ENCODE measurements around the gene GRIK3. TPM values are rescaled to one million over a fixed set of nuclear protein-coding genes. Genes with fewer than 3 reads are reported as not detected.

The GRIK3 gene
- total and polyA plus RNA-seq, 2 of the 8 experiments (the other 6 are each of a cell fraction or from before 2014, with no cell fraction given), result 2.1 to 3.4 TPM

DNA sequence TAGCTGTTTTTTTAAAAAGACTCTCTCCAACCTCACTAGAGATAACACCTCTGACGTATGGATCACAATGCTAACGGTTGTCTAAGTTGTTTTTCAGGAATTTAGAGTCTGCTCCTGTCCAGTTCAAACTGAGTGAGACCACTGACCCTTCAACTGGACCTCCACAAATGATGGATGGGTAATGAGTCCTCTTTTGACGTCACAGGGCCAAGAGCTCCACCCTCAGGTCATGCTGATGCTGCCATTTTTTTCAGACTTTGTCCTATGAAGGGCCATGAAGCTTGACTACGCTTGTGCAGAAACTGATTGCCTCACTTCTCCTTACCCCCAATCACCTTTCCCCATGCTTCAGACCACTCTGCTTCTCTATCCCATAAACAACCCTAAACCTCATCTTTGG is 16.6 kb downstream of the GRIK3 start:
- Histone ChIP-seq H3K56ac (replicated peaks; ENCODE audit: insufficient read length, low read depth, low read length) (no peak overlapping the region), H3K4me1 (replicated peaks in 1 of 4; ENCODE audit: control insufficient read depth in 3 of 4, insufficient read depth in 4 of 4, low read length in 3 of 4) (no peaks in the 10 kb centered on the region), H4K8ac (ENCODE audit: extremely low read depth, insufficient read depth, low read length) (no peak overlapping the region), H2BK120ac (replicated peaks; ENCODE audit: low read depth, low read length) (no peak overlapping the region), H2BK20ac (ENCODE audit: low read length) (no peak overlapping the region), H2BK12ac (ENCODE audit: low read depth, low read length) (no peak overlapping the region), H2BK5ac (ENCODE audit: low read depth, low read length) (no peak overlapping the region), H3K27ac (ENCODE audit: low read depth, low read length) (no peak overlapping the region), H4K20me1 (replicated peaks in 1 of 2; ENCODE audit: control insufficient read depth in 1 of 2, insufficient read depth in 2 of 2, low read length in 2 of 2) (no peaks in the 10 kb centered on the region), H3K14ac (ENCODE audit: insufficient read length) (no peak overlapping the region), H2AK5ac (ENCODE audit: low read depth, low read length) (no peak overlapping the region), H3K18ac (ENCODE audit: extremely low read depth, low read length) (no peak overlapping the region), H3K36me3 (ENCODE audit: control insufficient read depth in 2 of 4, insufficient read depth in 4 of 4, low read length in 3 of 4) (no peaks in the 10 kb centered on the region), H3K27me3 (replicated peaks in 1 of 4; ENCODE audit: control insufficient read depth in 3 of 4, extremely low read depth in 1 of 4, insufficient read depth in 3 of 4, low read length in 3 of 4) (no peaks in the 10 kb centered on the region), H2AFZ (ENCODE audit: low read length) (no peak overlapping the region), H3K9ac (replicated peaks in 1 of 4; ENCODE audit: extremely low read depth in 1 of 4, low read depth in 3 of 4, low read length in 3 of 4) (no peak overlapping the region), H3K23me2 (ENCODE audit: low read depth, low read length) (no peaks in the 10 kb centered on the region), H3K4ac (replicated peaks; ENCODE audit: insufficient read length, low read depth, low read length) (no peak overlapping the region), H4K5ac (ENCODE audit: insufficient read length, low read depth, low read length) (no peak overlapping the region), H3K79me1 (ENCODE audit: low read depth, low read length) (no peaks in the 10 kb centered on the region), H4K91ac (replicated peaks; ENCODE audit: insufficient read length, low read length) (no peak overlapping the region), H3K4me3 (ENCODE audit: extremely low read depth in 1 of 4, insufficient read depth in 2 of 4, low read depth in 3 of 4, low read length in 4 of 4) (no peak overlapping the region), H3K23ac (ENCODE audit: insufficient read length) (no peak overlapping the region), H3K79me2 (ENCODE audit: control insufficient read depth in 1 of 2, insufficient read depth in 2 of 2, low read length in 2 of 2) (no peaks in the 10 kb centered on the region), H3K9me3 (ENCODE audit: insufficient read depth in 2 of 2, low read depth in 1 of 2, low read length in 1 of 2) (no peaks in the 10 kb centered on the region), H2BK15ac (ENCODE audit: low read length) (no peak overlapping the region), H3K4me2 (ENCODE audit: insufficient read depth in 1 of 2, low read depth in 2 of 2, low read length in 2 of 2) (no peak overlapping the region)
- 74% methylated on average over 4 of the region's 4 CpGs; no CpG with 5 or more reads in 1 of the 2 experiments for WGBS, 2 experiments (ENCODE audit: extremely low coverage in 1 of 2, insufficient coverage in 1 of 2, insufficient read length in 1 of 2, insufficient replicate concordance in 2 of 2, low coverage in 1 of 2, low lambda C conversion rate in 2 of 2, missing lambda C conversion rate in 1 of 2)
- FAIRE-seq (peak; percentile 42), DNase-seq (ENCODE audit: low read depth in 1 of 2, low spot score in 2 of 2) (no peak)
- TF ChIP-seq SP2 (IDR thresholded peaks at IDR 0.05; ENCODE audit: low read length) (no peak), YY1 (IDR thresholded peaks at IDR 0.05; ENCODE audit: low read depth, low read length) (0 out of 2 replicates have a peak, but pooled peaks have one; percentile 46), CREB1 (IDR thresholded peaks at IDR 0.05) (peak; percentile 48; the same call in 1 of the 2 replicates), SAP30 (IDR thresholded peaks at IDR 0.05; ENCODE audit: insufficient read depth, insufficient replicate concordance, low read length) (no peak), RAD21 (IDR thresholded peaks at IDR 0.05 in 1 of 2, conservative IDR thresholded peaks at IDR 0.05 in 1 of 2; ENCODE audit: low read depth in 2 of 2, low read length in 2 of 2) (peak; percentile 66 to 74), CTCF (IDR thresholded peaks at IDR 0.05; ENCODE audit: control extremely low read depth in 1 of 3, insufficient read depth in 1 of 3, low read depth in 1 of 3, low read length in 3 of 3) (peak; percentile 38 to 70 (median 42); a peak in 3 of 4 replicates)
- TF ChIP-seq, protein P1, sequence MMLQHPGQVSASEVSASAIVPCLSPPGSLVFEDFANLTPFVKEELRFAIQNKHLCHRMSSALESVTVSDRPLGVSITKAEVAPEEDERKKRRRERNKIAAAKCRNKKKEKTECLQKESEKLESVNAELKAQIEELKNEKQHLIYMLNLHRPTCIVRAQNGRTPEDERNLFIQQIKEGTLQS (IDR thresholded peaks at IDR 0.05; ENCODE audit: insufficient read depth, low read depth, low read length), result no peak
- TF ChIP-seq, protein P2, sequence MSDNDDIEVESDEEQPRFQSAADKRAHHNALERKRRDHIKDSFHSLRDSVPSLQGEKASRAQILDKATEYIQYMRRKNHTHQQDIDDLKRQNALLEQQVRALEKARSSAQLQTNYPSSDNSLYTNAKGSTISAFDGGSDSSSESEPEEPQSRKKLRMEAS (IDR thresholded peaks at IDR 0.05), result no peak
- POLR2A ChIA-PET (ENCODE audit: partially characterized antibody), result no interaction called here
- CTCF ChIA-PET (ENCODE audit: partially characterized antibody), result interaction anchor here (0.6 to 2.8 kb wide), 30 partner anchors 8 to 464 kb away, joined by 3 to 13 read pairs (median 3); no protein-coding TSS in a partner anchor
